Stimulated activated CD8-positive, alpha-beta memory T cell treated with anti-CD3 and anti-CD28 coated beads, Interleukin-2, amount 100 ng/mL, for 48 hours (primary cell): ENCODE results near the gene AKNA.

Experiments used
- DNase-seq, 2 donors: peaks; one replicate each; pipeline ENCODE4 v3.0.0-alpha.2; 2020; ENCODE audit warnings: low read depth in 2 of 2

AKNA gene, protein sequence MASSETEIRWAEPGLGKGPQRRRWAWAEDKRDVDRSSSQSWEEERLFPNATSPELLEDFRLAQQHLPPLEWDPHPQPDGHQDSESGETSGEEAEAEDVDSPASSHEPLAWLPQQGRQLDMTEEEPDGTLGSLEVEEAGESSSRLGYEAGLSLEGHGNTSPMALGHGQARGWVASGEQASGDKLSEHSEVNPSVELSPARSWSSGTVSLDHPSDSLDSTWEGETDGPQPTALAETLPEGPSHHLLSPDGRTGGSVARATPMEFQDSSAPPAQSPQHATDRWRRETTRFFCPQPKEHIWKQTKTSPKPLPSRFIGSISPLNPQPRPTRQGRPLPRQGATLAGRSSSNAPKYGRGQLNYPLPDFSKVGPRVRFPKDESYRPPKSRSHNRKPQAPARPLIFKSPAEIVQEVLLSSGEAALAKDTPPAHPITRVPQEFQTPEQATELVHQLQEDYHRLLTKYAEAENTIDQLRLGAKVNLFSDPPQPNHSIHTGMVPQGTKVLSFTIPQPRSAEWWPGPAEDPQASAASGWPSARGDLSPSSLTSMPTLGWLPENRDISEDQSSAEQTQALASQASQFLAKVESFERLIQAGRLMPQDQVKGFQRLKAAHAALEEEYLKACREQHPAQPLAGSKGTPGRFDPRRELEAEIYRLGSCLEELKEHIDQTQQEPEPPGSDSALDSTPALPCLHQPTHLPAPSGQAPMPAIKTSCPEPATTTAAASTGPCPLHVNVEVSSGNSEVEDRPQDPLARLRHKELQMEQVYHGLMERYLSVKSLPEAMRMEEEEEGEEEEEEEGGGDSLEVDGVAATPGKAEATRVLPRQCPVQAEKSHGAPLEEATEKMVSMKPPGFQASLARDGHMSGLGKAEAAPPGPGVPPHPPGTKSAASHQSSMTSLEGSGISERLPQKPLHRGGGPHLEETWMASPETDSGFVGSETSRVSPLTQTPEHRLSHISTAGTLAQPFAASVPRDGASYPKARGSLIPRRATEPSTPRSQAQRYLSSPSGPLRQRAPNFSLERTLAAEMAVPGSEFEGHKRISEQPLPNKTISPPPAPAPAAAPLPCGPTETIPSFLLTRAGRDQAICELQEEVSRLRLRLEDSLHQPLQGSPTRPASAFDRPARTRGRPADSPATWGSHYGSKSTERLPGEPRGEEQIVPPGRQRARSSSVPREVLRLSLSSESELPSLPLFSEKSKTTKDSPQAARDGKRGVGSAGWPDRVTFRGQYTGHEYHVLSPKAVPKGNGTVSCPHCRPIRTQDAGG (N-terminal part only)

DNA sequence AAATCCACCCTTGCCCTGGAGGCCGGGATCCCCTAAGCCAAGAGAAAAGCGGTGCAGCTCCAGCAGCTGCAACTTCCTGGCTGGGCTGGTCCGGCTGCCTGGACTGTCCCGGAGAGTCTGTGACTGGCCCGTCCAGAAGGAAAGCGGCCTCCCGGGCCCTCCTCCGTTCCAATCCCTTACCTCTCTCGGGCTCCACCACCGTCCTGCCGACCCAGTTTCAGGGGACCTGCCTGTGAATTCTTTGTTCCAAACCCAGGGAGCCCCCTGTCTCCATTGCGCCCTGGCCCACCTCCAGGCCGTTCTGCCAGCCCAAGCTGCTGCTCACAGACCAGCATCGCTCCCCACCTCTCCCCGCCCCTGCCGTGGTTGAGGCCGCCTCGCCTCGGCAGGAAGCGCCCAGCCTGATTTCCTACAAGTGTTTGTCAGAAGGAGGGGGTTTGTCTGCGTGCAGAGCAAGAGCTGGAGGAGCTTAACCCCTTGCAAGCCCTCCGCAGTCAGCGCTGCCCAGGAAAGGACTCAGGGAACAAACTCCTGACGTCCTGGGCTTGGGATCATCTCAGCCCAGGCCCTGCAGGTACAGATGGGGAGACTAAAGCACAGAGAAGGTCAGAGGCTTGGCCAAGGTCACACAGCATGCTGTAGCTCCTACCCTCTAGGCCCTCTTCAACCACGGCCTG is at the start of gene AKNA:
AKNA (minus strand) TSS at position 303 of the 677 bp plus-strand sequence. CDS start 6,649 bp downstream, outside the sequence.
- DNase-seq, result peak; percentile 70 to 73

DNA sequence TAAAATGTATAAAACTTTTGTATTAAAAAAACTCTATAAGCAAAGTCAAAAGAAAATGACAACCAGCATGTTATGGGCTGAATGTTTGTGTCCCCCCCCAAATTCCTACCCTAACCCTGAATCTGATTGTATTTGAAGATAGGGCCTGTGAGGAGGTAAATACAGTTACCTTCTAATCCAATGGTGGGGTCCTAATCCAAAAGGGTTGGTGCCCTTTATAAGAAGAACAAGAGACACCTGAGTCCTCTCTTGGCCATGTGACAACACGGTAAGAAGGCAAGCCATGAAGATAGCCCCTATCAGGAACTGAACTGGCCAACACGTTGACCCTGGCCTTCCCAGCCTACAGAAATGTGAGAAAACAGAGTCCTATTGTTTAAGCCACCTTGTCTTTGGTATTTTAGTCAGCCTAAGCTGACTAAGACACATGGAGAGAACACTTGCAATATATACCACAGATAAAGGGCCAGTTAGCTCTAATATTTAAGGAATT is 49.7 kb upstream of the AKNA start:
- DNase-seq, result no peak

DNA sequence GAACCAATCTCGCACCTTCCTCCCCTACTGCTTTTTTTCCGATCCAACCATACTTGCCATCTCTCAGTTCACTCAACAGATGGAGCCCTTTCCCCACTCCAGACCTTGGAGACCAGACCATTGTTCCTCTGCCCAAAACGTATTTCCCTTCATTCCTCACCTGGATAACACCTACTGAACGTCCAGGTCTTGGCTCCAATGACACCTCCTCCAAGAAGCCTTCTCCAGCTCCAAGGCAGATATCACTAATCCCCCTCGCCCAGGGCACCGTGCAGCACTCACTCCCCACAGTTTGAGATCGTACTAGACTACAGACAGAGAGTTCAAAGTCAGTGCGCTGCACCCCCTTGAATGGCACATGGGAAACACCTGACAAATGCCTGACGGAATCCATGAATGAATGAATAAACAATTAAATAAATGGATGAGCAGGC is 47.1 kb upstream of the AKNA start:
- DNase-seq, result no peak

DNA sequence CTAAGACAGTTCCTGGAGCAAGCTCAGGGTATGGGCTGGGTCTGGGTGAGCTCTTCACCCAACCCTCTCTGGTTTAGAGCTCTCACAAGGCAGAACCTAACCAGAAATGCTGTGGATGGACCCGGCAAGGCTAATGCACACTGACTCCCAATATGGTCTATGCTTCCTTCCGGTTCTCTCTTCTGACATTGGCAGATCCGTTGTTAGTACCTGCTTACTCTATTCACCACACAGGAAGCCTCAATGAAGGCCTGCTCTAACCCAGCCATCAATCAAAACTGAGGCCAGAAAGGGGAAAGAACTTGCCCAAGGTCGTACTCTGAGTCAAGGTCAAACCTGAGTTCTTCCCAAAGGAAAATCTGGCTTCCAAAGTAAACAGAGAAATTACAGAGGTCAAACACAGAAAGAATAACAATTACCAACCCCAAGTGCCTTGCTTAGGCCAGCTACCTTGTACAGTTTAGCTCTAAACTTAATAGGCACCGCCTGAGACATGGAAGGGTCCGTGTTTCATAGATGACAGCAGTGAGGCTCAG is 46.0 kb upstream of the AKNA start:
- no peak for DNase-seq

DNA sequence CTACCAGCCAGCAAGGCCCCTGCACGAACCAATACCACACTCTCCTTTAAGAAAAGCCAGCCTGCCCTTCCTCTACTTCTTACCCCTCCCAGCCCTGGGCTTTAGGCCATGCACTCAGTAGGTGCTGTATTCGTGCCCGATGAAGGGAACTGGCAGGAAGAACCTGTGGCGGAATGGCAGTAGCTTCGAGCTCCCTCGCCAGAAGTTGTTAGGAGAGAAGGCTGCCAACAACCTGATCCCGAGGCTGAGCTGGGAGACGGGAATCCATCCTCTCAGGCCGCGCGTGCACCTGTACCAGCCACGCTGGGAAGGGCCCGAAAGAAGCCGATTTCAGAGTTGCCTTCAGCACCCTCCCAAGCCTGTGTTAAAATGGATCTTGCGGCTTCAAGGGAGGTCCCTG is 45.3 kb upstream of the AKNA start:
- DNase-seq, result no peak

DNA sequence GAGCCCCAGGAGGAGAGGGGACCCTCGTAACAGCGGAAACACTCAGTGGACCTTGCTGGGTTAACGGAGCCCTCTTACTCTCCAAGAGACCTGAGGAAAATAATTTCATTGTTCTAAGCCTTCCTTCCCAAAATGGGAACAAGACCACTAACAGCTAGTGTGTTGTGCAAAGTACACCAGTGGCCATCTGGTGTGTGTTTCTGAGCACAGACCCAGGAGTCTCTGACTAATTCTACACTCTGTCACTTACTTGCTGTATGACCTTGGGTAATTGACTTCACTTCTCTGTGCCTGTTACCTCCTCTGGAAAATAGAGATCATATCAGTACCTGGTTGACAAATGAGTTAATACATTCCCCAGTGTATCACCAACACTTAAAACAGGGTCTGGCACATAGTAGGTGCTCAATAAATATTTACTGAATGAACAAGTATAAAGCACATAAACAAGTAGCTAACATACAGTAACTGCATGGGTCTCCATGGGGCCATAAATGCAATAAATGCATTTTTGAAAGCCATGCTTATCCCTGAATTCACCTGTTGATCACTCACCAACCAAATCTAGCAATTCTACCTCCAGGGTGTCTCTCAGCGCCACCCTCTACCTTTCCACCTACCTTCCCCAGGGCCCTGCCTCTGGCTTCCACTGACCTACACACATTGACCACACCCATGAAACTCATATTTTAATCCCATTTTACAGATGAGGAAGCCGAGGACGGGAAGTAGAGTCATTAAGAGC is 44.7 kb upstream of the AKNA start:
- DNase-seq, result no peak

DNA sequence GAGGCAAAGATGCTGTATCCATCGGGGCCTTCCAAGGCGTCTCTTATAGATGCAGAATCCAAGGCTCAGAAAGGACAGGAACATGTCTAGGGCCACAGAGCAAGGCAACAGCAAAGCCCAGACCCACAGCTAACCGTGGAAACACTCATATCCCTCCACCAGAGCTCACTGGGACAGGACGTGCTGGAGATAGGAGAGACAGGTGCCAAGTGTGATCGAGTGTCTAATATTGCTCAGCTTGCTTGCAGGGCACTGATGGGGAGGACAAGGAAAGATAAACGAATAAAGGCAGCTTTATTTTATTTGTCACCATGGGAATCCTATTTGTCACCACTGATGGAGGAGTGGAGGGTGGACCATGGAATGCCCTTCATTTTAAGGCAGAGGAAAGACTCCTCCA is 44.0 kb upstream of the AKNA start:
- DNase-seq, result no peak

DNA sequence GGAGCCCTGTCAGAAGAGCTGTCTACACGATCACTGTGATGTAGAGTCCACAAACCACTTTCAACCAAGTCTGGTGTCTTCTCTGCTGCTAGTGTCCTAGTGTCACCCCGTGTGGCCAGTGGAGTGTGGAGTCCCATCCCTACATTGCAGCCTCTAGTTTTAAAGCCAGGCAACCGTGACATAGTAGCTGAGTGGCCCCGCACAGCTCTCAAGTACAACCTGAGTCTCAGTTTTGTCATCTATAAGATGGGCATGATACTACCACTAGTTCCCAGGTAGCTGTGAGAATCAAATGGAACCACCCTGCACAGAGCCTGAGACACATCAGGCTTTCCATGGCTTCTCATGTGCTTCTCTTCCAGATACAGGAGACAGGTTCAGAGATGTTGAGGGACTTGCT is 43.2 kb upstream of the AKNA start:
- DNase-seq, result no peak

DNA sequence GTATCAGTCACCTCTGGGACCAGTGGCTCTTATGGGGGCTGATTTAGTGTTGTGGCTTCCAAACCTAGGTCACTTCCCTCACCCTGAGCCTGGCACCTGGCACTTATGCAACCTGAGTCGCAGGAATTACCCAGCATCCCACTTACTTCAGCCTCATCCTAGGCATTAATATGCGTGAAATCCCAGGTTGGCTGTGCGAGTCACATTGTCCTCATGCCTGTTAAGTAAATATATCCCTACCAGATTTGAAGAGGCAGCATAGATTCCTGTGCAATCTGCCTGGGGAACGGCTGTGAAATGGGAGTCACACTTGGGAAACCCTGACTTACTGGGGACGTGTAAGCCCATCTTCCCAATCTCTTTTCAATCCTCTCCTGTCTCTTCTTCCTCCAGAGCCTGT is 42.7 kb upstream of the AKNA start:
- DNase-seq, result no peak

DNA sequence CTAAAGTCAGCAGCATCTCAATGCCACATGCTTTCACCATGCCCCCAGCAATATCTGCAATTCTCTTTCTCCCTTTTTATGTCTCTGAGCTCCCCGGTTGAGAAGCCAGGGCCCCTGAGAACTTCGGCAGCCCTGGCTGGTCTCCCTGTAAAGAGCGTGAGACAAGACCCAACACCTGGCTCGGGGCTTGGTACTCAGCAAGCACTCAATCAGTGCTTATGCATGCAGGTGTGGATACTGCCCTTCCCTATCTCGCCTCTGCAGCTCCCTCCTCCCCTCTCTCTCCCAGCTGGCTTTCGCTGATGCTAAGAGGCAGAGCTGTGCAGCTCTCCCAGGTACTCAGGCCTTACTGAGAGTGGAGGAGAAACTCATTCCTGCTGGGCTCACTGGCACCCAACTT is 41.7 kb upstream of the AKNA start:
- no peak for DNase-seq

DNA sequence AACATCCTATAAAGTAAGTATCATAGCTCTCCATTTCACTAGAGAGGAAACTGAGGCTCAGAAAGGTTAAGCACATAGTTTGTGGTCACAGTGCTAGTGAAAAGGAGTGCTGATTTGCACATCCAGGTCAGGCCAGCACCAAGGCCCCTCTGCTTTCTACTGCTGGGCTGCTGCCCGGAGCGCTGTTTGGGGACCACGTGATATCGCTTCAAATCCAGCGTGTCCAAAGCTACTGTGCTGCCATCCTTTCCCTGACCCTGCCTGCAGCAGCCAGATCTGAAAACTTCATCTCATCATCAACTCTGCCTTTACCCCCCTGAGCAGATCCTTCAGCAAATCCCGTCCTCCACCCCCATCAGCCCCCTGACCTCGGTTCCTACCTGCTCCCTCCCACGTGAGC is 40.7 kb upstream of the AKNA start:
- DNase-seq, result no peak

DNA sequence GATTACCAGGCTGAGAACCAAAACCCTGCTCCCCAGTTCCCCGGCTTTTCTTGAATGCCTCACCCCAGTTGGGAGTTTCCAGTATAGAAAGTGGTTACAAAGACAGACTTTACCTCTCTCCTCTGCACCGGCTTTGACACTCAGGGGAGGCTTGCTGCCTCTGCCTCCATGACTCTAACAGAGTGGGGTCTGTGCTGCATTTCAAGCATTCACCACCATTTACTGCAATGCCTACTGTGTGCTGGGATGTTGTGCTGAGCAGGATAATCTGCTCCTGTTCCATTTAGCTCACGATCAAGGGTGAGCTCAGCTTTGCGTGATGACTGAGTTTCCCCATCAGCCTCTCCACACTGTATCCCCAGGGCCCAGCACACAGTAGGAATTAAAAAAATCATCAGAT is 39.9 kb upstream of the AKNA start:
- no peak for DNase-seq

DNA sequence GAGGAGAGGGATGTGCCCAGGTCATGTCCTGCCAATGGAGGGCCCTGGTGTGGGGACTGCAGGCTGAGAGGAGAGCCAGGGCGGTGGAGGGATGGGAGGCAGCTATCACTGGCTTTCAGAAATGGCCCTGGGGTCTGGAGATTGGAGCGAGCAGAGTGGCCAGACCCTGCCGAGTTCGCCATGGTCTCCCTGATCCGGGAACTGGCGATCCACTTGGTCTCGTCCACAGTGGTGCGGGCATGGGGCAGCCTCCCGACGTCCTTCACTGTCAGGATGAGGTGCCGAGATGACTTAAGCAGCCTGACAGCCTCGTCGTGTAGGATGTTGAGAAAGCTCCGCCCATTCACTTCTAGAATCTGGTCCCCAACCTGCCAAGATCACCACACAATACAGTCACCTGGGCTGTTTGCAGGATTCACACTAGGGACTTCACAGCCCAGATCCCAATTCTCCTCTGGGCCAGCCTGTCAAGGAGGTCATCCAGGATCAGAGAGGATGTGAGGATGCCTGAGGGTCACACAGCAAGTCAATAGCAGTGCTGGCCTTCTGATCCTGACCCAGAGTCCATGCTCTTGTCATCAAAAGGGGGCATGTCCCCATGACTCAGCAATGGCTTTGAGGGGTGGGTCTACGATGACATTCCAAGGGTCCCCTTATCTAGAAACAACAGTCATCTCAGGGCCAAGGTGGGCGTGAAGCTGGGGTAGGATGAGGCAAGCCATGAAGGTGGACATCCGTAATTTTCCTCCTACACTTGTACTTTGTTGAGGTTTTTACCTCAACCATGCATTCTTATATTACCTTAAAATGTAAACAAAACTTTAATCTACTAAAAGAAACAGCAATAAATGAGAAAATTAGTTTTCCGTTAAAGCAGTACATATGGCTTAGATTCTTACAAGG is 38.5 kb upstream of the AKNA start:
- DNase-seq, result no peak

DNA sequence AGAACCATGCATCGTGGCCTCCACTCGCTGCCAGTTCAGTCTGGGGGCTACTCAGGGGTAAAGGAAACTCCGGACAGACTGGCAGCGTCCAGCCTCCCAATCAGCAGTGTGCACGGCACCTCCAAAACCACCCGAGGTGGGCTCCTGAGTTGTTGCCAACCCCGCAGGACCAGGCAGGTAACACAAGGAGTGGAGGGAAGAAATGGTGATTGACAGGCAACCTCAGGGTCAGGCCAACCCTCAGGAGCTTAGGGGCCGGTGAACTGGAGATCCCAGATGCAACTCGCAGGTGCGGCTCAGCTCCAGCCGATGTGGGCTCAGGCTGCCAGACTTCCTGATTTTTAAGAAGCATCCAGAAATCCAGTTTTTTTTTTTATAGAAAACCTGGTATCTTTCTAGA is 37.3 kb upstream of the AKNA start:
- DNase-seq, result no peak

DNA sequence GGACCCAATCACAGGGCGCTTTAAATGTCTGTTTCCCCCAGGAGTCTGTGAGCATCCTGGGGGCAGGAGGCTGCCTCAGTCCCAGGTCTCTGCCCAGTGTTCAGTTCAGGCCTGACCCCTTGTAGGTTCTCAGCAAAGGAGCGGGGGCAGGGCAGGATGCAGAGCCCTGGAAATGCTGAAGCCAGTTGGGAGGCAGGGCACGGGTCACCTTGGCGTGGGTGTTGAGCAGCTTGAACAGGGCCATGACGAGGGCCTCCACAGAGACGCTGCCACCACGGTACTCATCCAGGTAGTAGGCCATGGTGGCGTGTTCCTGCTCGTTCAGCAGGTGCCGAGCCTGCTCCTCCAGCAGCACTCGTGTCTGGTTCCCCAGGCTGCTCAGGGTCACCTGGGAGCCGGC is 36.3 kb upstream of the AKNA start:
- no peak for DNase-seq

DNA sequence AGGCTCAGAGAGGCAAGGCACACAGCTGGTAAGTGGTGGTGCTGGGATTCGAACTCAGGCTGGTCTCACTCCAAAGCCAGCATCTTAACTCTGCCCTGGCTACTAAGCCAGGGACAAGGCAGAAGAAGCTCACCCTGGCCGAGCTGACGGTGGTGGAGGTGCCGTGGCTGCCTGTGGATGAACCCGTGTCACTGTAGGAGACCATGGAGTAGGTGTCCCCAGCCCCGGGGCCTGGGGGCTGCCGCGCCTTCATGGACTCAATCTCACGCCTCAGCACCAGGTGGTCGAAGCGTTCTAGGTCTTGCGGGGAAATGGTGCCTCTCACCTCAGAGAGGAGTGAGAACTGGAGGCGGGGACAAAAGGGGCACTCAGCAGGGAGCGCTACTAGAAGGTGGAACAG is 35.4 kb upstream of the AKNA start:
- DNase-seq, result no peak

DNA sequence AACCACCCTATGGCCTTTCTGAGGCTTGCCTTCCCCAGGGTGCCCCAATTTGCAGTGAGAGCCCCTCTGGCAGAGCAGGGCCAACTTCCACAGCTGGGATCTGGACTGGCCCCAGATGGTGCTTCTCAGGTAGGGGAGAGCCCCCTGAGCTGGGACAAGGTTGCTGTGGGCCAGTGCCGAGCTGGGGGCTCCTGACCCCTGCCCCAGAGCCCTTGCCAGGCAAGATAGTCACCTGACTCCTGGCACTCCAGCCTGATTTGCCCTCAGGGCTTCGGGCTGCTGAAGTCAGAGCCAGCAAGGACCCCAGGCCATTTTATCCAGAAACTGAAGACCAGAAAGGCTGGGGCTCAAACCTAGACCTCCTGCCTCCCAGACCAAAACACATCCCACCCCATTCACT is 33.4 kb upstream of the AKNA start:
- DNase-seq, result no peak

DNA sequence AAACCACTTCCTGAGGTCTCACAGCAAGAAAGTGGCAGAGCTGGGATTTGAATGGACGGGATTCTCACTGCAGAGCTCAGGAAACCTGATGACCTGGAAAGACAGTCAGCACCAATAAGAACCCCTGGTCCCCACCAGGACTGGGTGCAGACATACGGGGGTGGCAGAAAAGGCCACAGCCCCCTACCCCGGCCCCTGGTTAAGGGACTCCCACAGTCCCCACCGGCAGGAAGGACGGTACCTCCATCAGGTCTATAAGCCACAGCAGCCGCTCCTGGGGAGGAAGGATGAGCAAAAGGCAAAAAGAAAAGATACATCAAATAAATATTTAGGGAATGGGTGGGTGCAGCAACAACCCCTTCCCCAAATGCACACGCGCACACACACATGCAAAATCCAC is 32.0 kb upstream of the AKNA start:
- DNase-seq, result no peak

DNA sequence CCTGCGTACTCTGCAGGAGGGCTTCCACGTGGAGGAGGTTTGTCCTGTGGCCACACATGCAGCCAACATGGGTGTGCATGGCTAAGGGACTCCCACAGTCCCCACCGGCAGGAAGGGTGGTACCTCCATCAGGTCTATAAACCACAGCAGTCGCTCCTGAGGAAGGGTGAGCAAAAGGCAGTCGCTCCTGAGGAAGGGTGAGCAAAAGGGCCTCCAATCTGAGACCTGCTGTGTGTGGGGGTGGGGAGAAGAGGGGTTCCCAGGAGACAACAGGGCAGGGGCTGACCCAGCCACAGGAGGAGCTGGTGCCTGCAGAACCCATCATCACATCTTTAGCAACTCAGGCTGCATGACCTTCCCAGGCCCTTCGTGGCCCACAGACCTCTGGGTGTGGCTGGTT is 30.3 kb upstream of the AKNA start:
- no peak for DNase-seq
